SJSA1 (cell line): ENCODE results near the gene DNMT3L. TPM values are rescaled to one million over a fixed set of nuclear protein-coding genes. Genes with fewer than 3 reads are reported as not detected.
"Not testable (repeated sequence)": the region's sequence is repeated elsewhere in the genome, so short reads cannot be mapped to it uniquely, and the experiment has no call there.

Experiments used
- DNase-seq, 2 experiments: peaks; one replicate each; pipeline ENCODE4 v3.0.0-alpha.2; 2015 to 2020; ENCODE audit warnings: low spot score in 2 of 2, low read depth in 1 of 2
- H3K27ac ChIP-seq: fragments of 250-450 bp; sonication (Bioruptor Pico); 2 replicates; pipeline ENCODE4 v1.5.1; 2020; ENCODE audit warnings: mild to moderate bottlenecking, moderate library complexity
- H3K27me3 ChIP-seq: fragments of 250-450 bp; sonication (Bioruptor Pico); replicated peaks from 2 replicates; pipeline ENCODE4 v1.5.1; 2020; ENCODE audit warnings: mild to moderate bottlenecking, moderate library complexity
- H3K36me3 ChIP-seq: fragments of 250-450 bp; sonication (Bioruptor Pico); 2 replicates; pipeline ENCODE4 v1.5.1; 2020; ENCODE audit warnings: mild to moderate bottlenecking
- H3K4me1 ChIP-seq: fragments of 250-450 bp; sonication (Bioruptor Pico); replicated peaks from 2 replicates; pipeline ENCODE4 v1.6.1; 2021; ENCODE audit warnings: mild to moderate bottlenecking
- H3K4me3 ChIP-seq: fragments of 250-450 bp; sonication (Bioruptor Pico); 2 replicates; pipeline ENCODE4 v1.5.1; 2020; ENCODE audit warnings: mild to moderate bottlenecking
- H3K9me3 ChIP-seq: fragments of 250-450 bp; sonication (Bioruptor Pico); replicated peaks from 2 replicates; pipeline ENCODE4 v1.5.1; 2020; ENCODE audit warnings: mild to moderate bottlenecking
- total RNA-seq: library from RNA; depleted of rRNA; stranded (reverse); fragments of >200 nt; shearing (Covaris generic); gene quantifications from 2 replicates; pipeline ENCODE4 v1.2.3, GENCODE V29; 2014

DNMT3L gene
- total RNA-seq, 1 experiment from 2014 or later = not detected

- H3K9me3 ChIP-seq = no peaks in the 10 kb centered on the region
- H3K27me3 ChIP-seq = no peaks in the 10 kb centered on the region
- no peaks in the 10 kb centered on the region for H3K4me1 ChIP-seq
- no peak overlapping the region for H3K4me3 ChIP-seq
- no peak overlapping the region for H3K27ac ChIP-seq
- DNase-seq = no peak
- no peaks in the 10 kb centered on the region for H3K36me3 ChIP-seq
Observed at GRCh38 chr21:44291078-44291935, 29.6 kb upstream of the DNMT3L start.

- no peaks in the 10 kb centered on the region for H3K36me3 ChIP-seq
- no peak overlapping the region for H3K4me3 ChIP-seq
- H3K27ac ChIP-seq = no peak overlapping the region
Observed at GRCh38 chr21:44290327-44291077, 28.8 kb upstream of the DNMT3L start.

GRCh38 chr21:44289381-44290010 is 27.8 kb upstream of the DNMT3L start:
- H3K4me1 ChIP-seq = peaks cover 7% of the 10 kb centered on the region
- H3K36me3 ChIP-seq = no peaks in the 10 kb centered on the region
- no peaks in the 10 kb centered on the region; the same call in 1 of the 2 replicates for H3K9me3 ChIP-seq
- no peak overlapping the region for H3K27ac ChIP-seq
- H3K4me3 ChIP-seq = no peak overlapping the region
- H3K27me3 ChIP-seq = 0 out of 2 replicates have a peak, but pooled peaks cover 4% of the 10 kb centered on the region
- DNase-seq = no peak

More at GRCh38 chr21:44290327-44291077, 28.8 kb upstream of the DNMT3L start:
- Histone ChIP-seq H3K4me1 (peaks cover 4% of the 10 kb centered on the region), H3K9me3 (no peaks in the 10 kb centered on the region; the same call in 1 of the 2 replicates), H3K27me3 (0 out of 2 replicates have a peak, but pooled peaks cover 2% of the 10 kb centered on the region)
- DNase-seq = no peak

- Histone ChIP-seq H3K27ac (no peak overlapping the region), H3K27me3 (0 out of 2 replicates have a peak, but pooled peaks cover 4% of the 10 kb centered on the region), H3K36me3 (no peaks in the 10 kb centered on the region), H3K9me3 (no peaks in the 10 kb centered on the region; the same call in 1 of the 2 replicates), H3K4me1 (peaks cover 7% of the 10 kb centered on the region), H3K4me3 (no peak overlapping the region)
- DNase-seq = no peak
Observed at GRCh38 chr21:44288251-44289110, 26.8 kb upstream of the DNMT3L start.

- DNase-seq = no peak
- H3K9me3 ChIP-seq = no peaks in the 10 kb centered on the region; the same call in 1 of the 2 replicates
- no peaks in the 10 kb centered on the region for H3K36me3 ChIP-seq
- 0 out of 2 replicates have a peak, but pooled peaks cover 4% of the 10 kb centered on the region for H3K27me3 ChIP-seq
- H3K27ac ChIP-seq = no peak overlapping the region
- H3K4me1 ChIP-seq = peaks cover 7% of the 10 kb centered on the region
- no peak overlapping the region for H3K4me3 ChIP-seq
Observed at GRCh38 chr21:44286716-44287632, 25.3 kb upstream of the DNMT3L start.

GRCh38 chr21:44286086-44286715 is 24.5 kb upstream of the DNMT3L start:
- no peak for DNase-seq
- Histone ChIP-seq H3K4me1 (peaks cover 7% of the 10 kb centered on the region), H3K4me3 (no peak overlapping the region), H3K9me3 (no peaks in the 10 kb centered on the region; the same call in 1 of the 2 replicates), H3K27me3 (0 out of 2 replicates have a peak, but pooled peaks cover 4% of the 10 kb centered on the region), H3K36me3 (no peaks in the 10 kb centered on the region), H3K27ac (no peak overlapping the region)

GRCh38 chr21:44285138-44285992 is 23.7 kb upstream of the DNMT3L start, which contains the start of gene AIRE:
Gene AIRE, plus strand, starts transcription at chr21:44285876. Its CDS starts 131 bp downstream, at chr21:44286007.
- H3K9me3 ChIP-seq = no peaks in the 10 kb centered on the region; the same call in 1 of the 2 replicates
- no peaks in the 10 kb centered on the region for H3K36me3 ChIP-seq
- H3K4me3 ChIP-seq = peak within 1 kb of the TSS; percentile 9; the same call in 1 of the 2 replicates
- peaks cover 7% of the 10 kb centered on the region for H3K4me1 ChIP-seq
- peak in 1 of 2 experiments; percentile 70 for DNase-seq
- H3K27me3 ChIP-seq = 0 out of 2 replicates have a peak, but pooled peaks cover 4% of the 10 kb centered on the region
- no peak within 1 kb of the TSS for H3K27ac ChIP-seq

- Histone ChIP-seq H3K27ac (no peak overlapping the region), H3K4me3 (no peak overlapping the region), H3K36me3 (no peaks in the 10 kb centered on the region), H3K9me3 (no peaks in the 10 kb centered on the region; the same call in 1 of the 2 replicates), H3K4me1 (peaks cover 7% of the 10 kb centered on the region), H3K27me3 (0 out of 2 replicates have a peak, but pooled peaks cover 4% of the 10 kb centered on the region)
- no peak for DNase-seq
Observed at GRCh38 chr21:44283948-44284347, 22.3 kb upstream of the DNMT3L start.

- not testable (repeated sequence) for H3K4me1 ChIP-seq, DNase-seq, H3K9me3 ChIP-seq, H3K27me3 ChIP-seq, H3K4me3 ChIP-seq, H3K36me3 ChIP-seq, H3K27ac ChIP-seq
Observed at GRCh38 chr21:44283211-44283785, 21.6 kb upstream of the DNMT3L start.

GRCh38 chr21:44282370-44282769 is 20.7 kb upstream of the DNMT3L start:
- peaks cover 7% of the 10 kb centered on the region for H3K4me1 ChIP-seq

More at GRCh38 chr21:44282370-44282769, 20.7 kb upstream of the DNMT3L start:
- DNase-seq = no peak
- no peaks in the 10 kb centered on the region for H3K36me3 ChIP-seq
- H3K9me3 ChIP-seq = no peaks in the 10 kb centered on the region; the same call in 1 of the 2 replicates
- H3K4me3 ChIP-seq = no peak overlapping the region
- H3K27me3 ChIP-seq = 0 out of 2 replicates have a peak, but pooled peaks cover 4% of the 10 kb centered on the region
- no peak overlapping the region for H3K27ac ChIP-seq
